Smooth muscle cell of the pulmonary artery (primary cell): ENCODE results near the gene TM9SF2. TPM values are rescaled to one million over a fixed set of nuclear protein-coding genes. Genes with fewer than 3 reads are reported as not detected.

Source experiments
- total RNA-seq: library from RNA; depleted of rRNA; stranded (reverse); fragments of >200 nt; gene quantifications from 2 replicates; pipeline ENCODE4 v1.2.3, GENCODE V29; 2014

TM9SF2 gene
- total RNA-seq, result 137 and 179 TPM in 2 replicates

GRCh38 chr13:99501184-99501847 lies at the start of gene TM9SF2:
Gene TM9SF2, plus strand, starts transcription at chr13:99501472. Its CDS starts 135 bp downstream, at chr13:99501607.

GRCh38 chr13:99606324-99607066 lies 105.2 kb downstream of the TM9SF2 start, which contains the start of gene CLYBL:
Gene CLYBL, plus strand, starts transcription at chr13:99606690.

Other genes with a start within 250 kb of the TM9SF2 start
- gene GPR18, start 243.1 kb upstream of the TM9SF2 start, total RNA-seq, result not detected in 2 replicates
- 0.07 and 0.13 TPM in 2 replicates for gene GPR183, start 194.1 kb upstream of the TM9SF2 start, total RNA-seq
- gene CLYBL, start 105.2 kb downstream of the TM9SF2 start, total RNA-seq, result 0.50 and 1.0 TPM in 2 replicates